ENCODE measurements around the gene LHX6. TPM values are rescaled to one million over a fixed set of nuclear protein-coding genes. Genes with fewer than 3 reads are reported as not detected.

LHX6 gene
- total and polyA plus RNA-seq, 9 of the 15 experiments (the other 6 are each of a cell fraction or from before 2014, with no cell fraction given): 2.8 to 16.3 (median 7.9) TPM

- no peak for TF ChIP-seq ARID3B (CRISPR knock-in tag; IDR thresholded peaks at IDR 0.05; ENCODE audit: borderline replicate concordance)
- TF ChIP-seq SMARCC2 (IDR thresholded peaks at IDR 0.05; ENCODE audit: low read depth): no peak
- TF ChIP-seq MYNN (IDR thresholded peaks at IDR 0.05): peak; percentile 52; the same call in 1 of the 2 replicates
- no peak for TF ChIP-seq MYNN (CRISPR knock-in tag; IDR thresholded peaks at IDR 0.05)
- no peak for TF ChIP-seq NR2F6 (CRISPR knock-in tag; IDR thresholded peaks at IDR 0.05)
- no peak for TF ChIP-seq SNAPC5 (CRISPR knock-in tag; IDR thresholded peaks at IDR 0.05)
- TF ChIP-seq TSC22D4 (tag; IDR thresholded peaks at IDR 0.05): no peak
- TF ChIP-seq ARID1B (IDR thresholded peaks at IDR 0.05): no peak
- peak; percentile 78 for TF ChIP-seq MTA3 (IDR thresholded peaks at IDR 0.05; ENCODE audit: borderline replicate concordance)
- TF ChIP-seq ZNF431 (CRISPR knock-in tag; IDR thresholded peaks at IDR 0.05): no peak
- no peak for TF ChIP-seq ID3 (CRISPR knock-in tag; IDR thresholded peaks at IDR 0.05)
- peak; percentile 97 for TF ChIP-seq ID3 (tag; IDR thresholded peaks at IDR 0.05)
- TF ChIP-seq PTRF (tag; IDR thresholded peaks at IDR 0.05): no peak
- TF ChIP-seq BRD9 (IDR thresholded peaks at IDR 0.05; ENCODE audit: low read depth, partially characterized antibody): no peak
- TF ChIP-seq USF2 (CRISPR knock-in tag; IDR thresholded peaks at IDR 0.05): peak; percentile 3; the same call in 1 of the 2 replicates
- no peak for TF ChIP-seq SIRT6 (IDR thresholded peaks at IDR 0.05; ENCODE audit: low read depth, low read length)
- TF ChIP-seq DPF2 (IDR thresholded peaks at IDR 0.05): no peak
- no peak for TF ChIP-seq PBX2 (CRISPR knock-in tag; IDR thresholded peaks at IDR 0.05; ENCODE audit: low read depth)
- TF ChIP-seq PBX2 (tag; conservative IDR thresholded peaks at IDR 0.05; ENCODE audit: low read depth): no peak
- TF ChIP-seq TEAD4 (IDR thresholded peaks at IDR 0.05; ENCODE audit: low read length): no peak
- TF ChIP-seq TEAD4 (CRISPR knock-in tag; IDR thresholded peaks at IDR 0.05; ENCODE audit: borderline replicate concordance): 0 out of 2 replicates have a peak, but pooled peaks have one; percentile 72
- TF ChIP-seq FOXM1 (IDR thresholded peaks at IDR 0.05; ENCODE audit: low read depth): no peak
- peak; percentile 97 for TF ChIP-seq FOXM1 (CRISPR knock-in tag; IDR thresholded peaks at IDR 0.05; ENCODE audit: low read depth)
Observed at GRCh38 chr9:122264360-122265148, 35.8 kb upstream of the LHX6 start, which contains the start of the genes MRRF and RBM18 (continued).

All from K562 (cell line).